Measurements from ENCODE around the gene DDX43.

- TF ChIP-seq ETV6 (CRISPR knock-in tag; IDR thresholded peaks at IDR 0.05) (peak; percentile 55; the same call in 1 of the 2 replicates), USF2 (CRISPR knock-in tag; IDR thresholded peaks at IDR 0.05) (no peak), CBFB (CRISPR knock-in tag; IDR thresholded peaks at IDR 0.05; ENCODE audit: low read depth) (no peak), NFE2L1 (CRISPR knock-in tag; IDR thresholded peaks at IDR 0.05) (peak; percentile 46; the same call in 1 of the 2 replicates), ATF2 (CRISPR knock-in tag; IDR thresholded peaks at IDR 0.05; ENCODE audit: borderline replicate concordance, low read depth) (no peak), NFYB (CRISPR knock-in tag; conservative IDR thresholded peaks at IDR 0.05; ENCODE audit: low read depth) (peak; percentile 55), ATF1 (CRISPR knock-in tag; IDR thresholded peaks at IDR 0.05) (no peak), CREB1 (CRISPR knock-in tag; IDR thresholded peaks at IDR 0.05) (no peak), GTF2I (CRISPR knock-in tag; conservative IDR thresholded peaks at IDR 0.05) (no peak), ELF4 (CRISPR knock-in tag; IDR thresholded peaks at IDR 0.05; ENCODE audit: low read depth) (no peak)
- TF ChIP-seq, protein P1, sequence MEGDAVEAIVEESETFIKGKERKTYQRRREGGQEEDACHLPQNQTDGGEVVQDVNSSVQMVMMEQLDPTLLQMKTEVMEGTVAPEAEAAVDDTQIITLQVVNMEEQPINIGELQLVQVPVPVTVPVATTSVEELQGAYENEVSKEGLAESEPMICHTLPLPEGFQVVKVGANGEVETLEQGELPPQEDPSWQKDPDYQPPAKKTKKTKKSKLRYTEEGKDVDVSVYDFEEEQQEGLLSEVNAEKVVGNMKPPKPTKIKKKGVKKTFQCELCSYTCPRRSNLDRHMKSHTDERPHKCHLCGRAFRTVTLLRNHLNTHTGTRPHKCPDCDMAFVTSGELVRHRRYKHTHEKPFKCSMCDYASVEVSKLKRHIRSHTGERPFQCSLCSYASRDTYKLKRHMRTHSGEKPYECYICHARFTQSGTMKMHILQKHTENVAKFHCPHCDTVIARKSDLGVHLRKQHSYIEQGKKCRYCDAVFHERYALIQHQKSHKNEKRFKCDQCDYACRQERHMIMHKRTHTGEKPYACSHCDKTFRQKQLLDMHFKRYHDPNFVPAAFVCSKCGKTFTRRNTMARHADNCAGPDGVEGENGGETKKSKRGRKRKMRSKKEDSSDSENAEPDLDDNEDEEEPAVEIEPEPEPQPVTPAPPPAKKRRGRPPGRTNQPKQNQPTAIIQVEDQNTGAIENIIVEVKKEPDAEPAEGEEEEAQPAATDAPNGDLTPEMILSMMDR (IDR thresholded peaks at IDR 0.05): no peak
- TF ChIP-seq, protein P2, sequence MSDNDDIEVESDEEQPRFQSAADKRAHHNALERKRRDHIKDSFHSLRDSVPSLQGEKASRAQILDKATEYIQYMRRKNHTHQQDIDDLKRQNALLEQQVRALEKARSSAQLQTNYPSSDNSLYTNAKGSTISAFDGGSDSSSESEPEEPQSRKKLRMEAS (CRISPR knock-in tag; IDR thresholded peaks at IDR 0.05): peak; percentile 79
- TF ChIP-seq, protein P3, sequence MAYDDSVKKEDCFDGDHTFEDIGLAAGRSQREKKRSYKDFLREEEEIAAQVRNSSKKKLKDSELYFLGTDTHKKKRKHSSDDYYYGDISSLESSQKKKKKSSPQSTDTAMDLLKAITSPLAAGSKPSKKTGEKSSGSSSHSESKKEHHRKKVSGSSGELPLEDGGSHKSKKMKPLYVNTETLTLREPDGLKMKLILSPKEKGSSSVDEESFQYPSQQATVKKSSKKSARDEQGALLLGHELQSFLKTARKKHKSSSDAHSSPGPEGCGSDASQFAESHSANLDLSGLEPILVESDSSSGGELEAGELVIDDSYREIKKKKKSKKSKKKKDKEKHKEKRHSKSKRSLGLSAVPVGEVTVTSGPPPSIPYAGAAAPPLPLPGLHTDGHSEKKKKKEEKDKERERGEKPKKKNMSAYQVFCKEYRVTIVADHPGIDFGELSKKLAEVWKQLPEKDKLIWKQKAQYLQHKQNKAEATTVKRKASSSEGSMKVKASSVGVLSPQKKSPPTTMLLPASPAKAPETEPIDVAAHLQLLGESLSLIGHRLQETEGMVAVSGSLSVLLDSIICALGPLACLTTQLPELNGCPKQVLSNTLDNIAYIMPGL (CRISPR knock-in tag; IDR thresholded peaks at IDR 0.05): peak; percentile 62; the same call in 1 of the 2 replicates
Observed at GRCh38 chr6:73461537-73462350, 67.1 kb downstream of the DDX43 start, which contains the start of gene MTO1.

All from WTC11 (cell line).